Loucy (cell line): ENCODE results near the gene PRPH.
"Not testable (repeated sequence)": the region's sequence is repeated elsewhere in the genome, so short reads cannot be mapped to it uniquely, and the experiment has no call there.

ENCODE experiments used
- H2AFZ ChIP-seq: fragments of 200-600 bp; sonication (generic); 2 replicates; pipeline ENCODE4 v1.6.0; 2016; ENCODE audit warnings: antibody characterized with exemption, mild to moderate bottlenecking, low read length, moderate library complexity
- H3F3A ChIP-seq: fragments of 200-600 bp; 2 replicates; pipeline ENCODE4 v1.6.0; 2016; ENCODE audit warnings: antibody characterized with exemption, low read depth, mild to moderate bottlenecking
- H3K27me3 ChIP-seq: fragments of 200-600 bp; sonication (generic); 2 replicates; pipeline ENCODE4 v1.6.1; 2014; ENCODE audit warnings: low read length, mild to moderate bottlenecking; ENCODE audit not compliant: insufficient read depth, poor library complexity, severe bottlenecking
- H3K36me3 ChIP-seq: fragments of 200-600 bp; sonication (generic); 2 replicates; pipeline ENCODE4 v1.6.1; 2016; ENCODE audit warnings: low read length; ENCODE audit not compliant: insufficient read depth
- H3K4me1 ChIP-seq: fragments of 200-600 bp; sonication (generic); 2 replicates; pipeline ENCODE4 v1.5.1; 2014; ENCODE audit warnings: low read length, mild to moderate bottlenecking; ENCODE audit not compliant: insufficient read depth, poor library complexity, severe bottlenecking
- H3K4me2 ChIP-seq: fragments of 200-600 bp; sonication (generic); 2 replicates; pipeline ENCODE4 v1.6.0; 2014; ENCODE audit warnings: antibody characterized with exemption, low read length, low read depth, mild to moderate bottlenecking; ENCODE audit not compliant: poor library complexity, severe bottlenecking
- H3K4me3 ChIP-seq: fragments of 200-600 bp; sonication (generic); 2 replicates; pipeline ENCODE4 v1.5.1; 2014; ENCODE audit warnings: low read length, mild to moderate bottlenecking, mixed read lengths; ENCODE audit not compliant: poor library complexity, severe bottlenecking
- H3K79me2 ChIP-seq: fragments of 200-600 bp; sonication (generic); 2 replicates; pipeline ENCODE4 v1.6.1; 2014; ENCODE audit warnings: low read length; ENCODE audit not compliant: insufficient read depth
- H3K9ac ChIP-seq: fragments of 200-600 bp; sonication (generic); 2 replicates; pipeline ENCODE4 v1.6.0; 2014; ENCODE audit warnings: mild to moderate bottlenecking, low read depth, low read length, moderate library complexity; ENCODE audit not compliant: poor library complexity, severe bottlenecking
- H3K9me2 ChIP-seq: fragments of 200-600 bp; sonication (generic); replicated peaks from 2 replicates; pipeline ENCODE4 v1.6.1; 2016; ENCODE audit warnings: low read depth, low read length, mixed read lengths
- H3K9me3 ChIP-seq: fragments of 200-600 bp; sonication (generic); 2 replicates; pipeline ENCODE4 v1.6.1; 2014; ENCODE audit warnings: mild to moderate bottlenecking, antibody characterized with exemption, low read length, low read depth; ENCODE audit not compliant: insufficient read depth
- H4K20me1 ChIP-seq: fragments of 200-600 bp; sonication (generic); 2 replicates; pipeline ENCODE4 v1.6.0; 2014; ENCODE audit warnings: antibody characterized with exemption, low read length, mild to moderate bottlenecking; ENCODE audit not compliant: insufficient read depth, poor library complexity, severe bottlenecking
- EZH2phosphoT487 ChIP-seq: fragments of 200-600 bp; IDR thresholded peaks from 2 replicates; pipeline ENCODE4 v1.6.1; 2018; ENCODE audit warnings: antibody characterized with exemption, mild to moderate bottlenecking, moderate library complexity, borderline replicate concordance
- TF ChIP-seq, protein P1 (sequence below): fragments of 200-600 bp; sonication (generic); conservative IDR thresholded peaks from 2 replicates; pipeline ENCODE4 v1.5.1; 2014; ENCODE audit warnings: mild to moderate bottlenecking, antibody characterized with exemption, low read length

PRPH gene

GRCh38 chr12:49255857-49256637 lies 38.9 kb upstream of the PRPH start:
- H3K9me2 ChIP-seq, result no peaks in the 10 kb centered on the region
- H3F3A ChIP-seq, result 0 out of 2 replicates have a peak, but pooled peaks cover 5% of the 10 kb centered on the region
- TF ChIP-seq, protein P1, sequence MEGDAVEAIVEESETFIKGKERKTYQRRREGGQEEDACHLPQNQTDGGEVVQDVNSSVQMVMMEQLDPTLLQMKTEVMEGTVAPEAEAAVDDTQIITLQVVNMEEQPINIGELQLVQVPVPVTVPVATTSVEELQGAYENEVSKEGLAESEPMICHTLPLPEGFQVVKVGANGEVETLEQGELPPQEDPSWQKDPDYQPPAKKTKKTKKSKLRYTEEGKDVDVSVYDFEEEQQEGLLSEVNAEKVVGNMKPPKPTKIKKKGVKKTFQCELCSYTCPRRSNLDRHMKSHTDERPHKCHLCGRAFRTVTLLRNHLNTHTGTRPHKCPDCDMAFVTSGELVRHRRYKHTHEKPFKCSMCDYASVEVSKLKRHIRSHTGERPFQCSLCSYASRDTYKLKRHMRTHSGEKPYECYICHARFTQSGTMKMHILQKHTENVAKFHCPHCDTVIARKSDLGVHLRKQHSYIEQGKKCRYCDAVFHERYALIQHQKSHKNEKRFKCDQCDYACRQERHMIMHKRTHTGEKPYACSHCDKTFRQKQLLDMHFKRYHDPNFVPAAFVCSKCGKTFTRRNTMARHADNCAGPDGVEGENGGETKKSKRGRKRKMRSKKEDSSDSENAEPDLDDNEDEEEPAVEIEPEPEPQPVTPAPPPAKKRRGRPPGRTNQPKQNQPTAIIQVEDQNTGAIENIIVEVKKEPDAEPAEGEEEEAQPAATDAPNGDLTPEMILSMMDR, result no peak
- no peak for TF ChIP-seq EZH2phosphoT487
- H3K4me3 ChIP-seq, result no peak overlapping the region
- H3K4me1 ChIP-seq, result peaks cover 11% of the 10 kb centered on the region
- H3K79me2 ChIP-seq, result peaks cover 11% of the 10 kb centered on the region
- no peak overlapping the region for H3K4me2 ChIP-seq
- no peak overlapping the region for H3K9ac ChIP-seq
- H3K27me3 ChIP-seq, result no peaks in the 10 kb centered on the region
- no peak overlapping the region for H2AFZ ChIP-seq
- H4K20me1 ChIP-seq, result no peaks in the 10 kb centered on the region
- no peaks in the 10 kb centered on the region for H3K36me3 ChIP-seq
- no peaks in the 10 kb centered on the region for H3K9me3 ChIP-seq

DNA sequence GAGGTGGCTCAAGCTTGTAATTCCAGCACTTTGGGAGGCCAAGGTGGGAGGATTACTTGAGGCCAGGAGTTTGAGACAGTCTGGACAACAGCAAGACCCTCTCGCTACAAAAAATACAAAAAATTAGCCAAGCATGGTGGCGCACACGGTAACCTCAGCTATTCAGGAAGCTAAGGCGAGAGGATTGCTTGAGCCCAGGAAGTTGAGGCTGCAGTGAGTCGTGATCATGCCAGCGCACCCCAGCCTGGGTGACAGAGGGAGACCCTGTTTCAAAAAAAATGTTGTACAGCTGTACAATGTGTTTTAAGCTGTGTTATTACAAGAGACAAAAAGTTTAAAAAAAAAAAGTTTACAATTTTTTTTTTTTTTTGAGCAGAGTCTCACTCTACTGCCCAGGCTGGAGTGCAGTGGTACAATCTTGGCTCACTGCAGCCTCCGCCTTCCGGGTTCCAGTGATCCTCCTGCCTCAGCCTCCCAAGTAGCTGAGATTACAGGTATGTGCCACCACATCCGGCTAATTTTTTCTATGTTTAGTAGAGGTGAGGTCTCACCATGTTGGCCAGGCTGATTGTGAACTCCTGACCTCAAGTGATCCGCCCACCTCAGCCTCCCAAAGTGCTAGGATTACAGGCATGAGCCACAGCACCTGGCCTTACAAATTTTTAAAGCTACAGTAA lies 37.3 kb upstream of the PRPH start:
- H3K79me2 ChIP-seq, result peaks cover 26% of the 10 kb centered on the region
- H3K9me2 ChIP-seq, H3K36me3 ChIP-seq, H4K20me1 ChIP-seq, H3K4me2 ChIP-seq, H2AFZ ChIP-seq, H3K9ac ChIP-seq, H3K27me3 ChIP-seq, H3K4me3 ChIP-seq, H3F3A ChIP-seq, H3K9me3 ChIP-seq: not testable (repeated sequence)
- peaks cover 19% of the 10 kb centered on the region for H3K4me1 ChIP-seq

GRCh38 chr12:49259452-49259851 lies 35.5 kb upstream of the PRPH start:
- Histone ChIP-seq H3K9me2 (no peaks in the 10 kb centered on the region), H3K9ac (no peak overlapping the region)

More at GRCh38 chr12:49259452-49259851, 35.5 kb upstream of the PRPH start:
- TF ChIP-seq, protein P1, result no peak
- TF ChIP-seq EZH2phosphoT487, result no peak
- Histone ChIP-seq H3K4me2 (no peak overlapping the region), H3K79me2 (peaks cover 44% of the 10 kb centered on the region), H3K9me3 (no peaks in the 10 kb centered on the region), H4K20me1 (no peaks in the 10 kb centered on the region), H3F3A (0 out of 2 replicates have a peak, but pooled peaks cover 9% of the 10 kb centered on the region), H3K27me3 (no peaks in the 10 kb centered on the region), H2AFZ (no peak overlapping the region), H3K36me3 (no peaks in the 10 kb centered on the region), H3K4me3 (no peak overlapping the region), H3K4me1 (peaks cover 28% of the 10 kb centered on the region)
